ENCODE results near the gene LURAP1L.
A peak's percentile ranks its signal among the peaks of the same experiment; 100 is the strongest.

The LURAP1L gene

DNA sequence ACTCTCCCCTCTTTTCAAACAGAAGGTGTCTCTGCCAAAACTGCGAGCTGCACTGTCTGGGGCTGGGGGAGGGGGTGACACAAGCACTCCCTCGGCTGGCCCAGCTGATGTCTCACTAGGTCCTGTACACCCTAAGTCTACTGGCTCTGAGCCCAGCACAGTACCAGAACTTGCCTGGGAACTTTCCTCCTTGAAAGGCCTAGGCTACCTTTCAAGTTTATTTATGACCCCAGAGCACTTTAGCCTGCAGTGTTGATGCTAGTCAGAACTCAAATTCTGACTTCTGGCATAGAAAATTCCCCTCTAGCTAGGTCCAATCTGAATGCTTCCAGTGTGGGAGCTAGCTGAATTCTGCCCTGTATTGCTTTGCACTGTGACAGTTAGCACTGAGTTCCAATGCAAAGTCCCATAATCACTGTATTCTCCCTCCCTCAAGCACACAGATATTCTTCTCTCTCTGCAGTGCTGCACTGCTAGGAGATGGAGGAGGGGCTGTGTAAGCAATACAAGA is 10.5 kb downstream of the LURAP1L start:
- H3K27ac ChIP-seq, result peak overlapping the region; percentile 23
- TF ChIP-seq CTCF (conservative IDR thresholded peaks at IDR 0.05), result no peak

DNA sequence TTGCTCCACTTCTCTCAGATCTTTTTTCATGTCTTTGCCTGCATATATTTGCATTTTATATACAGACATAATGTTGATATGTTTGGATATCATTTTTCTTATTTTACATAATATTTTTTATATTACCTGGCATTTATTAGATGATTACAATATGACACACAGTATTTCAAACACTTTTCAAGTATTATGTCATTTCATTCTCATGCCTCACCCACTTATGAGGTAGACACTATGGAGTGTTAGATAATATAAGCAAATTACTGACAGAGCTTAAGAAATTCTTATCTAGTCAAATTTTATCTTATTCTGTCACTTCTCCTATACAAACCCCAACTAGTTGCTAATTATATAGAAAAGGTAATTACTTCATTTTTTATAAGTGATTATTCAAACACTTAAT is 11.1 kb downstream of the LURAP1L start:
- H3K27ac ChIP-seq, result no peak overlapping the region; the same call in 1 of the 2 replicates

DNA sequence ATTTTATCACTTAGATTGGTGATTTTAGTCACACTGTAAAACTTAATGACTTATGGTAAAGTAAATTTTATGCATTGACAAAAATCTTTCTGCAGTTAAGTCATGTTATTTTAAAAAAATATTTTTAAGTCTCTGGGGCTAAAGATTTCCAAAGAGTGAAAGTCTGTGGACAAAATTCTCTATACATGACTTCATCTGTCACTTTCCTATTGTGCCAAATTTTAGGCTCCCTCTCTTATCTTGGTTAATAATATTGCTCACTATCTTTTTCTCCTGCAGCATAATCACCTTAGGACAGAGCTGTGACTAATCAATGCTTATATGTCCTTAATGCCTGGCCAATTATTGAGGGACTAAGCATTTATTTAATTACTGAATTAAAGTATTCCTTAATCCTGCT is 15.2 kb downstream of the LURAP1L start:
- no peak overlapping the region for H3K27ac ChIP-seq
- TF ChIP-seq CTCF (conservative IDR thresholded peaks at IDR 0.05), result no peak

More for the DNA sequence above, 11.1 kb downstream of the LURAP1L start:
- no peak for TF ChIP-seq CTCF (conservative IDR thresholded peaks at IDR 0.05)

GRCh38 chr9:12790883-12791282 is 16.1 kb downstream of the LURAP1L start:
- H3K27ac ChIP-seq, result no peak overlapping the region
- TF ChIP-seq CTCF (conservative IDR thresholded peaks at IDR 0.05), result no peak

DNA sequence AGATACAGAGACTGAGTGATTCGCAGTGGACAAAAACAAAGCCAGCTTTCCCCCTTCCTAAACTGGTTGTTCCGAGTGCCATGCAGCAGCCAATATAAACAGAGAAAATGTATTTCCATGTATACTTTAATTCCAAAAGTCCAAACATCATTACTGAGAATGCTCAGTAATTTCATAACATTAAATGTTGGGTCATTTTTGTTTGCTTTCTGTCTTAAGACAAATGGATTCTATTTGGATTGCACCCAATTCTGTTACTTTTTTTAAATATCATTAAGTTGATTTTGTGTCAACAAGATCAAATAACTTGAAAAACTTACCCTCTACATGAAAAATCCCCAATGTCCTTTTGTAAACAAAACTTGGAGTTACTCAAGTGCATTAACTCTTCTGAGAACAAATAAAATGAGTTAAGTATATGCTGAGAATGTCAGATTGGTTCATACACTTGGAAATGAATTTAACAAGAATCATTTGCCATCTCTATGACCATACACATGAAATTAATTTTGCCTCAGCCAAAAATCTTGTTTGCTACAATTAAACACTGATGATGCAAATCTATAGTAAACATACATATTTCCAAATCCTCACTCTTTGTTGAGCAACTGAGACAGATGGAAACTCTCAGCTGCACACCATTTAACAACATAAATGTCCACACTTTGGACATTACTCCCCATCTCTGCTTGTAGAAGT is 19.4 kb downstream of the LURAP1L start:
- TF ChIP-seq CTCF (conservative IDR thresholded peaks at IDR 0.05), result no peak
- peak overlapping the region; percentile 16; the same call in 1 of the 2 replicates for H3K27ac ChIP-seq

DNA sequence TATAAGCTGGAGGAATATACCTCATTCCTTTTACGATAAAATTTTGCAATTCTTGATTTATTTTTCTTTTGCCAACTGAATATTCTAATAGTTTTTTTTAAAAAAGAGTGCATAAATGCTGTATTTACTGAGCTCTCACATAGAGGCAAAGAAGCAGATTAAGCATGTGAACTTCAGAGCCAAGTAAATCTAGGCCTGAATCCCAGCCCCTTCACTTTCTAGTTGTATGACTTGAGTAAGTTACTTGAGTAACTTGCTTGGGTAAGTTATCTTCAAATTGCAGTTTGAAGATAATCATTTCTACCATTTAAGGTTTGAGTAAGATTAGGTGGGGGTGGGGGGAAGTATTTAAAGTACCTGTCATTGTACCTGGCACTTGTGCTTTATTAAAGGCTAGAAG is 21.8 kb downstream of the LURAP1L start:
- H3K27ac ChIP-seq, result no peak overlapping the region
- TF ChIP-seq CTCF (conservative IDR thresholded peaks at IDR 0.05), result no peak

- no peak for TF ChIP-seq CTCF (conservative IDR thresholded peaks at IDR 0.05)
- no peak overlapping the region for H3K27ac ChIP-seq
These were observed 22.2 kb downstream of the LURAP1L start for GRCh38 chr9:12797037-12797436.

Data from VCaP (cell line).